GM12875 (cell line): ENCODE results near the gene AWAT1.

Experiments used
- H3K4me3 ChIP-seq: one replicate; pipeline ENCODE4 v1.5.1; 2011; ENCODE audit warnings: low read depth, low read length, control low read depth
- TF ChIP-seq, protein P1 (sequence below): IDR thresholded peaks from 2 replicates; pipeline ENCODE4 v1.5.1; 2011; ENCODE audit warnings: low read depth, mild to moderate bottlenecking, control low read depth, inconsistent platforms, low read length, moderate library complexity, borderline replicate concordance; ENCODE audit not compliant: insufficient read depth

The AWAT1 gene

DNA sequence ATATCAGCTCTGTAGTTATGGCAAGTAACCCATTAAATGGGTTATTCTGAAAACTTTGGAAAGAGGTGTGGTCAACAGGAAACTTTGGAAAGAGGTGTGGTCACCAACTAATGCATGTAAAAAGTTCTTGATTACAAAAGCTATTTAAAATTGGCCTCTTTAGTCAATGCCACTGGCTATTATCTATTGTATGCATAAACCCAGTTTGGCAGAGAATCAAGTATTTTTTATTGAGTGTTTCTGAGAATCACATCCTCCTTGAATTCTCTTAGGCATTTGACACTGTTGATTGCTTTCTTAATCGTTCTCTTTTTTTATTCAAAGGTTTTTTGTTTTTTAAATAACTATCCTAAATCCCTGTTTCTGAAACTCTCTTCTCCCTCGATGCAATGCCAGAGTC, 18.0 kb downstream of the AWAT1 start:
- TF ChIP-seq, protein P1, sequence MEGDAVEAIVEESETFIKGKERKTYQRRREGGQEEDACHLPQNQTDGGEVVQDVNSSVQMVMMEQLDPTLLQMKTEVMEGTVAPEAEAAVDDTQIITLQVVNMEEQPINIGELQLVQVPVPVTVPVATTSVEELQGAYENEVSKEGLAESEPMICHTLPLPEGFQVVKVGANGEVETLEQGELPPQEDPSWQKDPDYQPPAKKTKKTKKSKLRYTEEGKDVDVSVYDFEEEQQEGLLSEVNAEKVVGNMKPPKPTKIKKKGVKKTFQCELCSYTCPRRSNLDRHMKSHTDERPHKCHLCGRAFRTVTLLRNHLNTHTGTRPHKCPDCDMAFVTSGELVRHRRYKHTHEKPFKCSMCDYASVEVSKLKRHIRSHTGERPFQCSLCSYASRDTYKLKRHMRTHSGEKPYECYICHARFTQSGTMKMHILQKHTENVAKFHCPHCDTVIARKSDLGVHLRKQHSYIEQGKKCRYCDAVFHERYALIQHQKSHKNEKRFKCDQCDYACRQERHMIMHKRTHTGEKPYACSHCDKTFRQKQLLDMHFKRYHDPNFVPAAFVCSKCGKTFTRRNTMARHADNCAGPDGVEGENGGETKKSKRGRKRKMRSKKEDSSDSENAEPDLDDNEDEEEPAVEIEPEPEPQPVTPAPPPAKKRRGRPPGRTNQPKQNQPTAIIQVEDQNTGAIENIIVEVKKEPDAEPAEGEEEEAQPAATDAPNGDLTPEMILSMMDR: no peak
- H3K4me3 ChIP-seq: no peak overlapping the region

DNA sequence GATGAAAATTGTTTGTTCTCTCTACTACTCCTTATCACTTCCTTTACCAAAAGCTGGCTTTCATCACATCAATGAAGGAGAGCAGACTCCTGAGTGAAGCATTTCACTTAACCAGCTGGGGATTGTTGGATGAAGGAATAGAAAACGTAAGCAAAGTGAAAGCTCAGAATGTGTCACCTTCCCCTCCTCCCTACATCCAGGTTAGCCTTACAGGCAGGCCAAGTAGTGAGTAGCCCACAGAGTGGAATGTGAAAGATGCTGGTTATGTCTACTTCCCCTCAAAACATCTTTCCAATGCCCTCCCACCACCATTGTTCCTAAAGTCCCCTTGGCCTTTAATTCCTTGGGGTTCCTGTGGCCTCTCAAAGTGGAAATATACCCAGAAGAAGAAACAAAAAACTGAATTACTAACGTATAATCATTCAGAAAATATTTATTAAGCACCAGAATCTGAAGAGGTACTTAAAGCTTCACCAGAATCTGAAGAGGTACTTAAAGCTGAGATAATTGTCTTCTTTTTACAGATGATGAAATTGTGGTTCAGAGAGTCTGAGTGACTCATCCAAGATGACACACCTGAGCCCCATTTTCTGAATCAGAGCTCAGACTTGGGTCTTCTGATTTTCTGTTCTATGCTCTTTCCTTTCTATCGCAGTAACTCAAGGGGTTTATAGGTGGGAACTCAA, 19.1 kb downstream of the AWAT1 start:
- TF ChIP-seq, protein P1: no peak
- H3K4me3 ChIP-seq: no peak overlapping the region

DNA sequence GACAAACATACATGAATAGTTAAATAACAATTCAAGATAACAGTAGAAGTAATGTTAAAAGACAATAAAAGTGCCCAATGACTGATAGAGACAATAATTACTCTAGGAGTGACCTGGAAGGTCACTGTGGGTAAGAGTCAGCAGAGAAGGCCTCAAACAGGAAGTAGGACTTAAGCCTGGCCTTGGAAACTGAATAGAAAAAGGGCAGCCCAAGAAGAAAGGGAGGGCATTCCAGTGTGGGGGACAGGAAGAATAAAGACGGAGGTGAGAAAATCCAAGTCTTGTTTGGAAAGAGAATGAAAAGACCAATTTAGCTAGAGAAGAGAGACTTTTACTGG, 19.6 kb downstream of the AWAT1 start:
- TF ChIP-seq, protein P1: no peak
- no peak overlapping the region for H3K4me3 ChIP-seq

DNA sequence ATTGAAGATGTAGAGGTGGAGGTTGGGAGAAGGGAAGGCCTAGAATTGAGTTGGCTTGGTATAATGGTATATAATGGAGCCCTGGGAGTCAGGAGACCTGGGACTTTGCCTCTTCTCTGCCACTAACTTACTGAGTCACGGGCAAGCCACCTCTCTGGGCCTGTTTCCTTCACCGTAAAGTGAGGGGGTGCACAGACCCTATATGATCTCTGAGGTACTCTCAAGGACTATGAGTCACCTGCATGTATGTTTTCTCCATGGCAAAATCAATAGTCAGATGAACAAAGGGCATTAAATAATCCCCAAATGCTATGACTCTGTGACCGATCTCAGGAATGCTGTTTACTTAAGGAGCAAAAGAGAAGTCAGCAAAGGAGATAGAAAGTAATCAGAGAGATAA, 20.5 kb downstream of the AWAT1 start:
- H3K4me3 ChIP-seq: no peak overlapping the region
- TF ChIP-seq, protein P1: no peak

DNA sequence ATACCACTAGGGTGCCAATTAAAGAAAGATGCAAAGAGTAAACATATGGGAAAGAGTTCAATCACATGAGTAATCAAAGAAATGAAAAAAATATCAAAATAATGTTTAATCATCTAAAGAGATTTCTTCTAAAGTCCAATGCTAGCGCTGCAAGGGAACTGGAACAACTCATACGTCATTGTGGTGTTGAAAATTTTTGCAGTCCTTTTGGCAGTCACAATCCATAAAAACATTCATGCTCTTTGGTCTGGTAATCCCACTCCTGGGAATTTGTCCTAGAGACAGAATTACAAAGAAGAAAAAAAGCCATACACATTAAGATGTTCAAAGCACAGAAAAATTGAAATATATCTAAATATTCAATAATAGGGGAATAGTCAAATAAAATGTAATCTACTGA, 21.0 kb downstream of the AWAT1 start:
- H3K4me3 ChIP-seq: no peak overlapping the region
- TF ChIP-seq, protein P1: no peak

DNA sequence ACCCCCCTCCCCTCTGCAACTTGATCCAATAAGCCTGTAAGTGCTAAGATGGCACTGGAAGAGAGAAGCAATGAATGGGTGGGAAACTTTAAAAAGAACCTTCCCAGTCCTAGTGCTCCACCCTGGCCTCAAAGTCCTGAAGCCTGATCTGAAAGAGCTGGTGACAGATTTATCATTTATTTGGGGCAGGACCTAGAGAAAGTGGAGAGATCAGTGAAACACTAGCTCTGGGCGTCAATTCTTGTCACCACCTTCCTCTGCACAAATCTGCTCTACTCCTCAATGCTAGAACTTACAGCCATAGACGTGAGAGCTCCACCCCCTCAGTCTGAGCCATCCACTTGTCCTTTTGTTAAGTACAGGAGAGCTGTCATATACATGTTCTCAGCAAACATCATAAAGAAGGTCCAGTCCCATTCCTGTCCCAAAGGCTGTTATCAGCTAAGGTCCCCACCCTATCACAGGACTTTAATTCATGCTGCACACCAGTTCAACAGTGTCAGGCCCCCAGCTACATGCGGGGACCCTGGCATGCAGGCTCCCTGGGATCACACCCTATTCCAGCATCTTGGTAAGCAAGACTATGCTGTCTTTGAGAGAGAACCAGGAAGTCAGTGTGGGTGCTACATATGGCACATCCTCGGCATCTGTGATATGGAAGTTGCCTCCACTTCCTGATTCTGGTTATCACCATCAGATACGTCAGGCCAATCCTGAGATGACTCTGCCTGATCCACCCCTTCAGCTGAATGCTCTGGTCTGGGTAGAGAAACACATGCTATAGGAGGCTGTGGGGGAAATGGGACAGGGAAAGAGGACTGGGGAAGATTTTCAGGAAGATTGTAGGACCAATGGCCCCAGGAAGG, 23.2 kb downstream of the AWAT1 start:
- TF ChIP-seq, protein P1: no peak
- H3K4me3 ChIP-seq: no peak overlapping the region

DNA sequence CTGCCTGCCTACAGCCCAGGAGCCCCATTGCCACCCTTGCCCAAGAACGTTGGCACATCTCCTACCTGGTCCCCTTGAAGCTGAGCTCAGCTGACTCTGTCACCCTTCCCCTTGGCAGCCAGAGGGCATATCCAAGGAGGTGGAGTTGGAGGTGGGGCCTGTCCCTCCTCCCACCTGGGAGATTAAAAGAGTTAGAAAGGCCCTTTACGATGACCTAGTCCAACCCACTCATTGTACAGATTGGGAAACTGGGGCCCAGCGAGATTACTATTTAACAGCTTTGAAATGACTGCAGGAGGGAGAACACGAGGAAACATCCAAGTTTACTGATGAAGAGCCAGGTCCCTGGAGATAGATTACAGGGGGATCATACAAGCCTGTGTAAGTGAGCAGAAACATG, 25.6 kb downstream of the AWAT1 start, which contains the start of gene P2RY4:
Gene P2RY4 (minus strand): TSS at position 101 of the 400 bp plus-strand sequence. CDS start 580 bp downstream, outside the sequence.
- H3K4me3 ChIP-seq: no peak within 1 kb of the TSS
- TF ChIP-seq, protein P1: no peak
